ENCODE results near the gene PLA2G1B. TPM values are rescaled to one million over a fixed set of nuclear protein-coding genes. Genes with fewer than 3 reads are reported as not detected.

Gene PLA2G1B
- total RNA-seq, 1 donor from 2014 or later: not detected

- TF ChIP-seq CTCF (IDR thresholded peaks at IDR 0.05) (no peak), POLR2A (IDR thresholded peaks at IDR 0.05) (no peak), POLR2AphosphoS5 (IDR thresholded peaks at IDR 0.05; ENCODE audit: insufficient read depth in 1 of 2, low read depth in 1 of 2) (no peak)
- no peaks in the 10 kb centered on the region for H3K4me1 ChIP-seq
- H3K27ac ChIP-seq: no peak overlapping the region
- intact Hi-C loops (cut with DNase I): no loop called here
- no peaks in the 10 kb centered on the region for H3K27me3 ChIP-seq
- H3K4me3 ChIP-seq: no peak overlapping the region
- no peak for DNase-seq (ENCODE audit: extremely low spot score in 2 of 2)
- H3K9me3 ChIP-seq: no peaks in the 10 kb centered on the region
- no peaks in the 10 kb centered on the region for H3K36me3 ChIP-seq
Observed at GRCh38 chr12:120324841-120325417, 2.6 kb downstream of the PLA2G1B start.

- H3K4me1 ChIP-seq: no peaks in the 10 kb centered on the region
- no peak for DNase-seq (ENCODE audit: extremely low spot score in 2 of 2)
- TF ChIP-seq POLR2AphosphoS5 (IDR thresholded peaks at IDR 0.05; ENCODE audit: insufficient read depth in 1 of 2, low read depth in 1 of 2): no peak
- no peak for TF ChIP-seq POLR2A (IDR thresholded peaks at IDR 0.05)
- no peak for TF ChIP-seq CTCF (IDR thresholded peaks at IDR 0.05)
- no peaks in the 10 kb centered on the region for H3K36me3 ChIP-seq
- H3K27me3 ChIP-seq: no peaks in the 10 kb centered on the region
- intact Hi-C loops (cut with DNase I): no loop called here
- H3K4me3 ChIP-seq: no peak overlapping the region
- no peaks in the 10 kb centered on the region for H3K9me3 ChIP-seq
- no peak overlapping the region for H3K27ac ChIP-seq
Observed at GRCh38 chr12:120323772-120324171, 3.8 kb downstream of the PLA2G1B start.

GRCh38 chr12:120321382-120322202 is 6.0 kb downstream of the PLA2G1B start:
- intact Hi-C loops (cut with DNase I): no loop called here
- peaks cover 6% of the 10 kb centered on the region for H3K4me1 ChIP-seq

GRCh38 chr12:120317224-120318105 is 10.1 kb downstream of the PLA2G1B start:
- no peaks in the 10 kb centered on the region for H3K9me3 ChIP-seq
- peak overlapping the region; percentile 80 for H3K27ac ChIP-seq
- intact Hi-C loops (cut with DNase I): no loop called here
- TF ChIP-seq CTCF (IDR thresholded peaks at IDR 0.05): peak; percentile 44 to 60 (median 51)
- peak in 1 of 2 donors; percentile 62 for TF ChIP-seq POLR2A (IDR thresholded peaks at IDR 0.05)
- peak; percentile 97 to 98 for TF ChIP-seq POLR2AphosphoS5 (IDR thresholded peaks at IDR 0.05; ENCODE audit: insufficient read depth in 1 of 2, low read depth in 1 of 2)
- peak overlapping the region; percentile 59 to 82 for H3K4me3 ChIP-seq
- H3K4me1 ChIP-seq: peaks cover 9% of the 10 kb centered on the region
- DNase-seq (ENCODE audit: extremely low spot score in 2 of 2): peak; percentile 100
- no peaks in the 10 kb centered on the region for H3K27me3 ChIP-seq
- no peaks in the 10 kb centered on the region for H3K36me3 ChIP-seq

More at GRCh38 chr12:120321382-120322202, 6.0 kb downstream of the PLA2G1B start:
- Histone ChIP-seq H3K36me3 (no peaks in the 10 kb centered on the region), H3K4me3 (no peak overlapping the region), H3K27ac (no peak overlapping the region), H3K27me3 (no peaks in the 10 kb centered on the region), H3K9me3 (no peaks in the 10 kb centered on the region)
- TF ChIP-seq POLR2A (IDR thresholded peaks at IDR 0.05): no peak
- no peak for TF ChIP-seq CTCF (IDR thresholded peaks at IDR 0.05)
- no peak for TF ChIP-seq POLR2AphosphoS5 (IDR thresholded peaks at IDR 0.05; ENCODE audit: insufficient read depth in 1 of 2, low read depth in 1 of 2)
- no peak for DNase-seq (ENCODE audit: extremely low spot score in 2 of 2)
